T follicular helper cell (primary cell): ENCODE results near the gene ZNF789.

Source experiments
- DNase-seq: peaks from one replicate; pipeline ENCODE4 v3.0.0-alpha.2; 2020; ENCODE audit warnings: low read depth

ZNF789 gene

DNA sequence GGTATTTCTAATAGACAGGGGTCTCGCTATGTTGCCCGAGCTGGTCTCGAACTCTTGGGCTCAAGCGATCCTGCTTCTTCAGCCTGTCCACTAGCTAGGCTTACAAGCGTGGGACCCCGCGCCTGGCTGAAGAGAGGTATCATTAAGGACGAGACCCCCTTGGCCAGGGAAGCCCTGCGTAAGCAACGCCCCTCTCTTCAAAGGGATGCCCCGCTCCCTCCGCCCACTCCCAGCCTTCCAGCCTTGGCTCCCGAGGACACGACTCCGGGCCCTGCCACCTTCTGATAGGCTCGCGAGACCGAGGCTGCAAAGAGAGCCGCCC lies 31.6 kb downstream of the ZNF789 start:
- DNase-seq: no peak

DNA sequence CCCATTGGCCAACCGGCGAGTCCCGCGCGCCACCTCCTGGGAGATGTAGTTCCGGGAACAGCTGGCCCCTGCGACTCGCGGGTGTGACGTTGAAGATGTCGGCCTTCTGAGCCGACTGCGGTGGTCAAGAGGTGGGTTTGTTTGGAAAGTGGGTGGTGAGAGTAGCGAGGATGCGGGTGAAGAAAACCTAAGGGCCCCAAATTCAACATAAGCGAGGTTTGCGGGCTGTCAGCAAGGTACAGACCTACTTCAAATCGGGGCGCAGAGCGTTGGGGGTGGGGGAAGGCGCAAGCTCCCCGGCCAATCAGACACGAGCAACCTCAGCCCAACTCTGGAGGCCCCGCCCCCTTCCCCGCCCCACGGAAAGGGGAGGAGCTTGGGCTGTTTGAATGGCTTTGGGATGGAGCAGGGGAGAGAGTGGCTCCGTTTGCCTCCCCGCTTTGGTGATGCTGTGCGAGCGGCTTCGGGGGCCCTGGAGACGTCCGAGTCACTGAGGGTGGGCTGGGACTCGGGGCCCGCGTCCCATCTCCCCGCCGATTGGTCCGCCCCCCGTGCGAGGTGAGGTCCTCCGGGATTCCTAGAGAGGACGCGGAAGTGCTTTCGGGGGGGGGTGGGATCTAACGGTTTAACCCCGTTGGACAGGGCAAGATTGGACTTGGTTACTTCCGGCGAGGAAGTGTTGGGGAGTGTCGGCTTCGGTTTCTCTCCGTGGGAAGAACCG lies 32.1 kb downstream of the ZNF789 start, which contains the start of gene ZKSCAN5:
Gene ZKSCAN5 (plus strand): TSS at position 60 of the 721 bp plus-strand sequence. CDS start 1,383 bp downstream, outside the sequence.
- peak; percentile 96 for DNase-seq

DNA sequence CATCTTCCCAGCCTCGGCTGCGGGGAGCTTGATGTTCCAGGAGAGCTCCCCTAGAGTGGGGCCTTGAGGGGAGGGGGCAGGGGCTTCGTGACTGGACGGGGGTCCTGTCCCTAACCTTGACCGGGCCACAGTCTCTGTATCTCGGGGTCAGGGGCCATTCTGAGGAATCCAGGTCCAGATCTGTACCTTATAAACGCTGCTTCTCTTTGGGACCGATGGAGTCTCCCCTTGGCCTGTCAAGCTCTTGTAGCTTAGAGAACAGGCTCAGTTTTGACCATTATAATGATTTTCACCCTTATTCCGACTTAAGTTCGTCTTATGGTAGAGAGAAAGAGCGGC lies 32.6 kb downstream of the ZNF789 start:
- no peak for DNase-seq

DNA sequence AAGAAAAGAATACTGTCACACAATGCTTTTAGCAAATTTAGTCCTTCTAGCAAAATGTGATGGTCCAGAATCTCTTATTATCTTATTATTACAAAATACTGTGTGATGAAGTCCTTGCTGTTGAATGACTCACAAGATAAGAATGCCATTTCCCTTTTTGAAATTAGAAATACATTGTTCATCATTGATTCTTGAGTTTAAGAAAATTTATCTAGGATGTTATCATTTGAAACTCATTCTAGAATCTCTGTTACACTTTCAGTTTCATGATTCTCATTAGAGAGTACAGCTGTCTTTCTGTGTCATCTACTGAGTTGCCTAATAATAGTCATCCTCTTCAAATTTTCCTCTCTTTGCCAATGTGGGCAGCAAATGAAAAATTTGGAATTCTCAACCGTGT lies 41.4 kb downstream of the ZNF789 start:
- DNase-seq: no peak

DNA sequence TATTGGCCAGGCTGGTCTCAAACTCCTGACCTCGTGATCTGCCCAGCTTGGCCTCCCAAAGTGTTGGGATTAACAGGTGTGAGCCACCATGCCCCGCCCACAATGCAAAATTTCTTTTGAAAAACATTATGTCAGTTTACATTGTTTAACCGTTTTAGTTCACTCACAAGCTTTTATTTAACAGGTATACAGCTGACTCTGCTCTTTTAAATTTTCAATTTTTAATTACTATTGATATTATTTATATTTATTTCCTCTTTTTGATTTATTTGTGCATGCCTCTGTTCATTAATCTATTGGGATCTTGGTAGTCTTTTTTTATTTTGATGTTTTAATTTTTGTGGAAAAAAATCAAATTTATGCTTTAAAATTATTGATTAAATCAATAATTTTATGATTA lies 48.7 kb downstream of the ZNF789 start:
- no peak for DNase-seq

DNA sequence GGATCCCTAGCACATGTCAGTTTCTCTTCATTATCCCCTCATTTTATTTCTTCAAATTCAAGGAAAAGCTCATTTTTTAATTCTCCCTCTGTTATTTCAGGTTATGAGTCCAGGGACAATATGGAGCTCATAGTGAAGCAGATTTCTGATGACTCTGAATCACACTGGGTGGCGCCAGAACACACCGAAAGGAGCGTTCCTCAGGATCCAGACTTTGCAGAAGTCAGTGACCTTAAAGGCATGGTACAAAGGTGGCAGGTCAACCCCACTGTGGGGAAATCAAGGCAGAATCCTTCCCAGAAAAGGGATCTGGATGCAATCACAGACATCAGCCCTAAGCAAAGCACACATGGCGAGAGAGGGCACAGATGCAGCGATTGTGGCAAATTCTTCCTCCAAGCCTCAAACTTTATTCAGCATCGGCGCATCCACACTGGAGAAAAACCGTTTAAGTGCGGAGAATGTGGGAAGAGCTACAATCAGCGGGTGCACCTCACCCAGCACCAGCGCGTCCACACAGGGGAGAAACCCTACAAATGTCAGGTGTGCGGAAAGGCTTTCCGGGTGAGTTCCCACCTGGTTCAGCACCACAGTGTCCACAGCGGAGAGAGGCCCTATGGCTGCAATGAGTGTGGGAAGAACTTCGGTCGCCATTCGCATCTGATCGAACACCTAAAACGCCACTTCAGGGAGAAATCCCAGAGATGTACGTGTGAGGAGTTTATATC lies 53.2 kb downstream of the ZNF789 start:
- no peak for DNase-seq

DNA sequence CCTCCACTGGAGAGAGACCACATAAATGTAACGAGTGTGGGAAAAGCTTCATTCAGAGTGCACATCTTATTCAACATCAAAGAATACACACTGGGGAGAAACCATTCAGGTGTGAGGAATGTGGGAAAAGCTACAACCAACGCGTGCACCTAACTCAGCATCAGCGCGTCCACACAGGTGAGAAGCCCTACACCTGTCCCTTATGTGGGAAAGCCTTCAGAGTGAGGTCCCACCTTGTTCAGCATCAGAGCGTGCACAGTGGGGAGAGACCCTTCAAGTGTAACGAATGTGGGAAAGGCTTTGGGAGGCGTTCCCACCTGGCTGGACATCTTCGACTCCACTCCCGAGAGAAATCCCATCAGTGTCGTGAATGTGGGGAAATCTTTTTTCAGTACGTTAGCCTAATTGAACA lies 58.7 kb downstream of the ZNF789 start:
- DNase-seq: no peak

DNA sequence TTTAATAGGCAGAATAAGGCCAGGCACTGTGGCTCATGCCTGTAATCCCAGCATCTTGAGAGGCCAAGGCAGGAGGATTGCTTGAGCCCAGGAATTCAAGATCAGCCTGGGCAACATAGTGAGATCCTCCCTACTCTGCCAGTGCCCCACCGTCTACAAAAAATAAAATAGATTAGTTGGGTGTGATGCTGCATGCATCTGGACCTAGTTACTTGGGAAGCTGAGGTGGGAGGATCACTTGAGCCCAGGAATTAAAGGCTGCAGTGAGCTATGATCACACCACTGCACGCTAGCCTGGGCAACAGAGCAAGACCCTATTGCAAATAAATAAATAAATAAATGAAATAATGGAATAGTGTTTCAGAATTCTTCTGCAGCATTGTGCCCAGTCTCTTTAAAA lies 63.0 kb downstream of the ZNF789 start:
- no peak for DNase-seq
